ENCODE data around the gene STRN4. TPM values are rescaled to one million over a fixed set of nuclear protein-coding genes. Genes with fewer than 3 reads are reported as not detected.
A peak's percentile ranks its signal among the peaks of the same experiment; 100 is the strongest.

The STRN4 gene
- total RNA-seq, 1 experiment from 2014 or later: 107 TPM

GRCh38 chr19:46692918-46693722 is 53.1 kb downstream of the STRN4 start:
- H3K27ac ChIP-seq (ENCODE audit: low read depth, low read length): no peak overlapping the region

GRCh38 chr19:46691948-46692347 is 54.3 kb downstream of the STRN4 start:
- no peak for ATAC-seq
- H3K4me3 ChIP-seq (replicated peaks in 1 of 2; ENCODE audit: low read depth in 1 of 2, low read length in 2 of 2): no peak overlapping the region
- no peaks in the 10 kb centered on the region for H3K9me3 ChIP-seq (ENCODE audit: control insufficient read depth in 1 of 2, insufficient read depth in 1 of 2, low read depth in 1 of 2, low read length in 2 of 2)
- H2AFZ ChIP-seq (ENCODE audit: low read depth, low read length, poor library complexity, severe bottlenecking): no peak overlapping the region
- H3K36me3 ChIP-seq (ENCODE audit: control insufficient read depth in 1 of 2, insufficient read depth in 2 of 2, low read length in 2 of 2): peaks cover 58 to 66% of the 10 kb centered on the region in 2 experiments
- no peak overlapping the region for H3K27ac ChIP-seq (ENCODE audit: low read depth, low read length)
- TF ChIP-seq YY1 (IDR thresholded peaks at IDR 0.05; ENCODE audit: extremely low read depth, insufficient replicate concordance, low read depth, low read length) (no peak), POLR2AphosphoS5 (IDR thresholded peaks at IDR 0.05; ENCODE audit: low read depth, low read length) (no peak), ELF1 (IDR thresholded peaks at IDR 0.05; ENCODE audit: borderline replicate concordance, low read depth) (no peak), MAX (IDR thresholded peaks at IDR 0.05) (no peak), SRF (IDR thresholded peaks at IDR 0.05; ENCODE audit: low read depth) (no peak), POLR2A (IDR thresholded peaks at IDR 0.05; ENCODE audit: borderline replicate concordance, extremely low read depth, insufficient read depth, insufficient read length) (no peak), ZNF274 (IDR thresholded peaks at IDR 0.05; ENCODE audit: low read depth, low read length) (no peak), CBX3 (IDR thresholded peaks at IDR 0.05; ENCODE audit: low read depth) (no peak), FOSL1 (IDR thresholded peaks at IDR 0.05; ENCODE audit: low read depth) (no peak), EGR1 (IDR thresholded peaks at IDR 0.05; ENCODE audit: low read depth) (no peak), CTCF (IDR thresholded peaks at IDR 0.05 in 2 of 3, conservative IDR thresholded peaks at IDR 0.05 in 1 of 3; ENCODE audit: borderline replicate concordance in 1 of 3, insufficient read depth in 1 of 3, low read depth in 2 of 3, low read length in 2 of 3) (no peak), ZFX (IDR thresholded peaks at IDR 0.05) (no peak), SIN3A (IDR thresholded peaks at IDR 0.05; ENCODE audit: low read depth) (no peak), EZH2phosphoT487 (IDR thresholded peaks at IDR 0.05; ENCODE audit: borderline replicate concordance) (no peak), CEBPB (IDR thresholded peaks at IDR 0.05; ENCODE audit: low read depth) (no peak), RAD21 (IDR thresholded peaks at IDR 0.05; ENCODE audit: low read depth) (no peak)
- DNase-seq (ENCODE audit: low read depth, low spot score): no peak
- H3K4me2 ChIP-seq (ENCODE audit: low read length): no peak overlapping the region
- H3K27me3 ChIP-seq (ENCODE audit: insufficient read depth, low read length): no peaks in the 10 kb centered on the region
- H3K9me2 ChIP-seq (ENCODE audit: insufficient read depth): no peaks in the 10 kb centered on the region
- CTCF ChIA-PET: no interaction called here
- intact Hi-C loops (cut with micrococcal nuclease): no loop called here
- POLR2A ChIA-PET: no interaction called here
- no TSS peak for BruUV-seq (replicated peaks)
- peaks cover 3% of the 10 kb centered on the region; the same call in 1 of the 2 replicates for H4K20me1 ChIP-seq (ENCODE audit: insufficient read depth)
- H3K79me2 ChIP-seq (ENCODE audit: insufficient read depth, low read length): peaks cover 7% of the 10 kb centered on the region; the same call in 1 of the 2 replicates
- H3K4me1 ChIP-seq (ENCODE audit: control insufficient read depth in 1 of 2, insufficient read depth in 2 of 2, low read length in 2 of 2): peaks cover 4 to 14% of the 10 kb centered on the region in 2 experiments
- no peak overlapping the region for H3K9ac ChIP-seq (ENCODE audit: low read length)
- RAD21 ChIA-PET (ENCODE audit: low non-redundant PET in 1 of 2, low total read pairs in 2 of 2, uncharacterized antibody in 2 of 2, unreplicated experiment in 2 of 2): no interaction called here

More at GRCh38 chr19:46692918-46693722, 53.1 kb downstream of the STRN4 start:
- H3K79me2 ChIP-seq (ENCODE audit: insufficient read depth, low read length): peaks cover 8% of the 10 kb centered on the region; the same call in 1 of the 2 replicates
- H3K9ac ChIP-seq (ENCODE audit: low read length): no peak overlapping the region
- H4K20me1 ChIP-seq (ENCODE audit: insufficient read depth): peaks cover 3% of the 10 kb centered on the region; the same call in 1 of the 2 replicates
- TF ChIP-seq EZH2 (IDR thresholded peaks at IDR 0.05) (no peak), FOSL1 (IDR thresholded peaks at IDR 0.05; ENCODE audit: low read depth) (peak; percentile 63; the same call in 1 of the 2 replicates)
- POLR2A ChIA-PET: no interaction called here
- BruUV-seq (replicated peaks): no TSS peak
- H2AFZ ChIP-seq (ENCODE audit: low read depth, low read length, poor library complexity, severe bottlenecking): no peak overlapping the region
- H3K4me3 ChIP-seq (replicated peaks in 1 of 2; ENCODE audit: low read depth in 1 of 2, low read length in 2 of 2): no peak overlapping the region
- H3K36me3 ChIP-seq (ENCODE audit: control insufficient read depth in 1 of 2, insufficient read depth in 2 of 2, low read length in 2 of 2): peaks cover 49 to 58% of the 10 kb centered on the region in 2 experiments
- 0 out of 2 replicates have a peak overlapping the region, but pooled peaks have one; percentile 14 for H3K4me2 ChIP-seq (ENCODE audit: low read length)
- no peaks in the 10 kb centered on the region for H3K9me3 ChIP-seq (ENCODE audit: control insufficient read depth in 1 of 2, insufficient read depth in 1 of 2, low read depth in 1 of 2, low read length in 2 of 2)
- no peaks in the 10 kb centered on the region for H3K27me3 ChIP-seq (ENCODE audit: insufficient read depth, low read length)
- intact Hi-C loops (cut with micrococcal nuclease): no loop called here
- RAD21 ChIA-PET (ENCODE audit: low non-redundant PET in 1 of 2, low total read pairs in 2 of 2, uncharacterized antibody in 2 of 2, unreplicated experiment in 2 of 2): interaction anchor here in 1 of 2 experiments (0.7 kb wide), 1 partner anchor 79 kb away, joined by 4 read pairs; no protein-coding TSS in a partner anchor
- DNase-seq (ENCODE audit: low read depth, low spot score) (no peak), ATAC-seq (no peak)
- H3K4me1 ChIP-seq (ENCODE audit: control insufficient read depth in 1 of 2, insufficient read depth in 2 of 2, low read length in 2 of 2): peaks cover 10 to 26% of the 10 kb centered on the region in 2 experiments
- H3K9me2 ChIP-seq (ENCODE audit: insufficient read depth): no peaks in the 10 kb centered on the region
- CTCF ChIA-PET: no interaction called here
